K562 (cell line): ENCODE data around the gene SH3BP5L. TPM values are rescaled to one million over a fixed set of nuclear protein-coding genes. Genes with fewer than 3 reads are reported as not detected.

Source experiments
- AFF4 ChIP-seq: sonication (generic); formaldehyde crosslinking; IDR thresholded peaks from 2 replicates; pipeline ENCODE4 v1.8.0; 2023; ENCODE audit warnings: mild to moderate bottlenecking, missing genetic modification reagents
- ARID3B ChIP-seq: fragments of 250-450 bp; sonication (Bioruptor Pico); IDR thresholded peaks from 2 replicates; pipeline ENCODE4 v1.4.0; 2020; ENCODE audit warnings: borderline replicate concordance
- ATF6 ChIP-seq: sonication (generic); formaldehyde crosslinking; IDR thresholded peaks from 2 replicates; pipeline ENCODE4 v1.4.0; 2020; ENCODE audit warnings: mild to moderate bottlenecking, missing genetic modification reagents
- E2F6 ChIP-seq, 2 experiments: IDR thresholded peaks; 2 replicates each; pipeline ENCODE4 v1.6.1; 2011; ENCODE audit warnings: borderline replicate concordance in 1 of 2, control low read depth in 1 of 2, low read depth in 1 of 2, low read length in 1 of 2, mild to moderate bottlenecking in 1 of 2, mixed read lengths in 1 of 2, moderate library complexity in 1 of 2; ENCODE audit not compliant: insufficient read depth in 1 of 2, insufficient read length in 1 of 2, poor library complexity in 1 of 2, severe bottlenecking in 1 of 2; ENCODE audit errors: extremely low read depth in 1 of 2
- FOXA1 ChIP-seq: fragments of 450-650 bp; IDR thresholded peaks from 2 replicates; pipeline ENCODE4 v1.6.1; 2016; ENCODE audit warnings: mild to moderate bottlenecking, borderline replicate concordance
- HOMEZ ChIP-seq: fragments of 250-450 bp; sonication (Bioruptor Pico); IDR thresholded peaks from 2 replicates; pipeline ENCODE4 v1.4.0; 2020; ENCODE audit warnings: mild to moderate bottlenecking, moderate library complexity
- KLF10 ChIP-seq: fragments of 250-450 bp; sonication (Bioruptor Pico); IDR thresholded peaks from 2 replicates; pipeline ENCODE4 v1.6.1; 2021; ENCODE audit warnings: matching md5 sums
- MTA3 ChIP-seq: fragments of 450-650 bp; formaldehyde crosslinking; IDR thresholded peaks from 2 replicates; pipeline ENCODE4 v1.6.1; 2017; ENCODE audit warnings: mild to moderate bottlenecking, borderline replicate concordance
- MYBL2 ChIP-seq, 2 experiments: fragments of 450-650 bp in 1 of 2; sonication (generic) in 1 of 2; formaldehyde crosslinking in 1 of 2; IDR thresholded peaks; 2 replicates each; pipeline versions ENCODE4 v1.6.1 to v1.8.1; 2017 to 2022; ENCODE audit warnings: borderline replicate concordance in 1 of 2, inconsistent platforms in 1 of 2, low read depth in 1 of 2, mild to moderate bottlenecking in 1 of 2, missing genetic modification reagents in 1 of 2, moderate library complexity in 1 of 2
- RBM34 ChIP-seq: fragments of 200-400 bp; formaldehyde crosslinking; IDR thresholded peaks from 2 replicates; pipeline ENCODE4 v1.6.1; 2018; ENCODE audit warnings: low read length, borderline replicate concordance; ENCODE audit not compliant: insufficient read depth
- TRIM28 ChIP-seq: fragments of 450-650 bp; IDR thresholded peaks from 2 replicates; pipeline ENCODE4 v1.6.1; 2017
- ZNF395 ChIP-seq: fragments of 200-800 bp; sonication (Bioruptor generic); IDR thresholded peaks from 2 replicates; pipeline ENCODE4 v1.6.1; 2017; ENCODE audit warnings: missing genetic modification characterization, missing compliant biosample characterization
- ZNF717 ChIP-seq: fragments of 250-450 bp; sonication (Bioruptor Pico); IDR thresholded peaks from 2 replicates; pipeline ENCODE4 v1.5.0; 2021
- polyA plus RNA-seq, 8 experiments: library from polyadenylated mRNA; depleted of rRNA in 4 of 8; stranded (reverse) in 5 of 8; unstranded in 3 of 8; fragments of >200 nt; fragmentation: Nextera tagmentation in 2 of 8; fragmentation: Illumina TruSeq in 1 of 8; extraction: Ambion mirVana in 2 of 8; extraction: Trizol in 1 of 8; gene quantifications; 2 replicates each; pipeline versions ENCODE4 v1.2.1 to v1.2.3, GENCODE V29; 2011 to 2014; ENCODE audit warnings: inconsistent platforms in 1 of 8, missing spikeins in 1 of 8
- total RNA-seq, 7 experiments: library from RNA; depleted of rRNA in 6 of 7; stranded (reverse); fragments of >200 nt in 6 of 7; fragmentation: Illumina TruSeq in 2 of 7; extraction: Trizol in 2 of 7; gene quantifications; 2 replicates each; pipeline versions ENCODE4 v1.2.1 to v1.2.3, GENCODE V29; 2011 to 2021; ENCODE audit warnings: low replicate concordance in 1 of 7

SH3BP5L gene
- total and polyA plus RNA-seq, 9 of the 15 experiments (the other 6 are each of a cell fraction or from before 2014, with no cell fraction given): 1.9 to 26.5 (median 15.8) TPM

GRCh38 chr1:248872752-248873408 is 47.2 kb upstream of the SH3BP5L start (continued):
- no peak; the same call in 1 of the 2 replicates for TF ChIP-seq AFF4 (CRISPR knock-in tag)
- TF ChIP-seq RBM34: no peak
- no peak for TF ChIP-seq TRIM28
- no peak for TF ChIP-seq MYBL2 (IDR thresholded peaks at IDR 0.05; ENCODE audit: low read depth)
- no peak for TF ChIP-seq MYBL2 (CRISPR knock-in tag; IDR thresholded peaks at IDR 0.05; ENCODE audit: borderline replicate concordance)
- no peak; the same call in 1 of the 2 replicates for TF ChIP-seq ATF6 (CRISPR knock-in tag)
- TF ChIP-seq HOMEZ (CRISPR knock-in tag): no peak
- no peak for TF ChIP-seq KLF10 (CRISPR knock-in tag)
- peak; percentile 21 to 54 for TF ChIP-seq E2F6 (IDR thresholded peaks at IDR 0.05; ENCODE audit: borderline replicate concordance in 1 of 2, extremely low read depth in 1 of 2, insufficient read depth in 1 of 2, insufficient read length in 1 of 2, low read depth in 1 of 2, low read length in 1 of 2, poor library complexity in 1 of 2, severe bottlenecking in 1 of 2)
- no peak for TF ChIP-seq MTA3
- 0 out of 2 replicates have a peak, but pooled peaks have one; percentile 11 for TF ChIP-seq ARID3B
- no peak for TF ChIP-seq ZNF717 (CRISPR knock-in tag)
- TF ChIP-seq FOXA1: no peak
- TF ChIP-seq ZNF395 (CRISPR knock-in tag): no peak
